Prostate gland (tissue), 2 donors: Measurements from ENCODE around the gene FUZ. TPM values are rescaled to one million over a fixed set of nuclear protein-coding genes. Genes with fewer than 3 reads are reported as not detected.

Source experiments
- DNase-seq: peaks from one replicate; pipeline ENCODE4 v3.0.0-alpha.2; 2019; ENCODE audit warnings: low spot score
- H3K27ac ChIP-seq, 2 donors: fragments of 200-600 bp; sonication (generic); 2 replicates each; pipeline ENCODE4 v1.5.1; 2017 to 2019
- H3K27me3 ChIP-seq: fragments of 200-600 bp; sonication (generic); replicated peaks from 2 replicates; pipeline ENCODE4 v1.5.1; 2019; ENCODE audit not compliant: insufficient read depth
- H3K36me3 ChIP-seq, 2 donors: fragments of 200-600 bp; sonication (generic); 1 replicate in 1 of 2; 2 replicates in 1 of 2; pipeline versions ENCODE4 v1.5.1 to v1.8.1; 2017 to 2019
- H3K4me1 ChIP-seq: fragments of 200-600 bp; sonication (generic); replicated peaks from 2 replicates; pipeline ENCODE4 v1.5.1; 2019
- H3K4me3 ChIP-seq, 2 donors: fragments of 200-600 bp; sonication (generic); 2 replicates each; pipeline ENCODE4 v1.5.1; 2017 to 2019
- H3K9me3 ChIP-seq: fragments of 200-600 bp; sonication (generic); 2 replicates; pipeline ENCODE4 v1.5.1; 2017
- POLR2A ChIP-seq: fragments of 450-650 bp; IDR thresholded peaks from one replicate; pipeline ENCODE4 v1.6.1; 2016; ENCODE audit warnings: antibody characterized with exemption, mild to moderate bottlenecking
- POLR2AphosphoS5 ChIP-seq: sonication (generic); formaldehyde crosslinking; IDR thresholded peaks from one replicate; pipeline ENCODE4 v1.6.1; 2017; ENCODE audit warnings: antibody characterized with exemption
- WGBS: methylation state at CpG from one replicate; pipeline ENCODE4 v1.1.5; 2018; 5-methylcytosine and 5-hydroxymethylcytosine counted together
- intact Hi-C: fragments of 100-400 bp; cut with DNase I; formaldehyde crosslinking; loops from one replicate; pipeline ENCODE4 v1.14.2; 2022
- total RNA-seq, 2 donors: library from RNA; depleted of rRNA; stranded (reverse); fragments of >200 nt; gene quantifications; one replicate each; pipeline ENCODE4 v1.1.0, GENCODE V29; 2016
- TF ChIP-seq, protein P1 (sequence below), 4 experiments: fragments of 200-600 bp in 2 of 4; fragments of 450-650 bp in 2 of 4; sonication (generic) in 2 of 4; IDR thresholded peaks; 1 replicate in 3 of 4; 2 replicates in 1 of 4; pipeline ENCODE4 v1.5.1; 2016 to 2019; ENCODE audit warnings: antibody characterized with exemption in 4 of 4, mild to moderate bottlenecking in 2 of 4, moderate library complexity in 2 of 4

Gene FUZ
- total RNA-seq, 2 donors from 2014 or later: 39.2 to 45.4 TPM

DNA sequence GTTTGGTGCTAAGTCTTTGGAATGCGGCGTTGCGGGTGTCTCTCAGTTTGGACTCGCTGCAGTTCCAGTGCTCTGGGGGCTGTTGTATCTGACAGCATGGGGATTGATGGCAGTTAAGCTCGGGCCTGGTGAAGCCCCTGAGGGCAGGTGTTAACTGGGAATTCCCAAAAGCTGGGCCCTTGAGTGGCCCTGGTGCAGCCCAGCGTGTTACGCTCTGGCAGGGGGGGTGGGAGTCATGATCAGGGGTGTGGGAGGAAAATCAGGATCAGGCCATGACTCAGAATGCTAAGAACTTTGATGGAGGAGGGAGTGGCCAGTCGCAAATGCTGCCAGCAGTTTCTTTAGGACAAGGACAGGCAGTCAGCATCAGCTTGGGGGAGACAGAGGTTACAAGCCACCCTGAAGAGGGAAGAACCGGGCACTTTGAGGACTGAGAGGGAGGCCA, 26.7 kb downstream of the FUZ start:
- H3K27ac ChIP-seq: no peak overlapping the region
- no peak for DNase-seq
- no peak overlapping the region for H3K4me3 ChIP-seq
- no peaks in the 10 kb centered on the region for H3K4me1 ChIP-seq
- intact Hi-C loops: no loop called here
- WGBS: 51% methylated on average over 9 of the region's 9 CpGs
- no peaks in the 10 kb centered on the region for H3K27me3 ChIP-seq
- peaks cover 0 to 6% of the 10 kb centered on the region in 2 donors for H3K36me3 ChIP-seq
- no peak for TF ChIP-seq POLR2A
- TF ChIP-seq, protein P1, sequence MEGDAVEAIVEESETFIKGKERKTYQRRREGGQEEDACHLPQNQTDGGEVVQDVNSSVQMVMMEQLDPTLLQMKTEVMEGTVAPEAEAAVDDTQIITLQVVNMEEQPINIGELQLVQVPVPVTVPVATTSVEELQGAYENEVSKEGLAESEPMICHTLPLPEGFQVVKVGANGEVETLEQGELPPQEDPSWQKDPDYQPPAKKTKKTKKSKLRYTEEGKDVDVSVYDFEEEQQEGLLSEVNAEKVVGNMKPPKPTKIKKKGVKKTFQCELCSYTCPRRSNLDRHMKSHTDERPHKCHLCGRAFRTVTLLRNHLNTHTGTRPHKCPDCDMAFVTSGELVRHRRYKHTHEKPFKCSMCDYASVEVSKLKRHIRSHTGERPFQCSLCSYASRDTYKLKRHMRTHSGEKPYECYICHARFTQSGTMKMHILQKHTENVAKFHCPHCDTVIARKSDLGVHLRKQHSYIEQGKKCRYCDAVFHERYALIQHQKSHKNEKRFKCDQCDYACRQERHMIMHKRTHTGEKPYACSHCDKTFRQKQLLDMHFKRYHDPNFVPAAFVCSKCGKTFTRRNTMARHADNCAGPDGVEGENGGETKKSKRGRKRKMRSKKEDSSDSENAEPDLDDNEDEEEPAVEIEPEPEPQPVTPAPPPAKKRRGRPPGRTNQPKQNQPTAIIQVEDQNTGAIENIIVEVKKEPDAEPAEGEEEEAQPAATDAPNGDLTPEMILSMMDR (IDR thresholded peaks at IDR 0.05): no peak
- TF ChIP-seq POLR2AphosphoS5: no peak
- H3K9me3 ChIP-seq: no peaks in the 10 kb centered on the region

DNA sequence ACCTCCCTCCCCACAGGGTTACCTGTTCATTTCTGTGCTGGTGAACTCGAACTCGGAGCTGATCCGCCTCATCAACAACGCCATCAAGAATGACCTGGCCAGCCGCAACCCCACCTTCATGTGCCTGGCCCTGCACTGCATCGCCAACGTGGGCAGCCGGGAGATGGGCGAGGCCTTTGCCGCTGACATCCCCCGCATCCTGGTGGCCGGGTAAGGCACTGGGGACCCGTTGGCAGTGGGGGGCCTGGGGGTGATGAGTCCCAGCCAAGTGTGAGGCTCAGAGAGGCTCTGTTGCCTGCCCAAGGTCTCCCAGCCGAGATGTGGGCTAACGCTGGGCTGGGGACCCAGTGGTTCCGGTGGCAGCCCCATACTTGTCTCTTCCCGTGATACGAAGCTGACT, 30.6 kb downstream of the FUZ start:
- Histone ChIP-seq H3K9me3 (no peaks in the 10 kb centered on the region), H3K27me3 (no peaks in the 10 kb centered on the region), H3K4me1 (no peaks in the 10 kb centered on the region), H3K4me3 (no peak overlapping the region), H3K27ac (no peak overlapping the region), H3K36me3 (peaks cover 0 to 6% of the 10 kb centered on the region in 2 donors)
- DNase-seq: no peak
- intact Hi-C loops: no loop called here
- no peak for TF ChIP-seq POLR2AphosphoS5
- TF ChIP-seq, protein P1 (IDR thresholded peaks at IDR 0.05): no peak
- TF ChIP-seq POLR2A: no peak
- 97% methylated on average over 18 of the region's 18 CpGs for WGBS

DNA sequence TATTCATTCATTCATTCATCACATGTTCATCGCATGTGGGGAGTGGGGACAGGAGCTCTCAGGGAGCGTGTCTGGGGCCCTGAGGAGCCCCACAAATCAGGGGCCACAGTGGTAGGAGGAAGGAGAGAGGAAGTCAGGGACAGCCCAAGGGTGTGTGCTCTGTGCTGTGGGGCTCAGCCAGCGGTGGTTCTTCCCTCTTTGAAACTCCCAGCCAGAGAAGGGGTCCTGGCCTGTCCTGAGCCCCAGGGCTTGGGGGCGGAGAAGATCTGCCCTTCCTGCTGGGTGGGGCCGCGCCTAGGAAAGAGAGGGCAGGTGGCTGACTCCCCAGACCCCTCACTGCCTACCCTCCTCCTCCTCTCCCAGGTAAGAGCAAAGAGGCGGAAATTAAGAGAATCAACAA, 31.7 kb downstream of the FUZ start:
- Histone ChIP-seq H3K27me3 (no peaks in the 10 kb centered on the region), H3K4me3 (no peak overlapping the region), H3K27ac (no peak overlapping the region), H3K36me3 (peaks cover 0 to 6% of the 10 kb centered on the region in 2 donors), H3K9me3 (no peaks in the 10 kb centered on the region), H3K4me1 (no peaks in the 10 kb centered on the region)
- intact Hi-C loops: no loop called here
- TF ChIP-seq POLR2AphosphoS5 (no peak), POLR2A (no peak)
- TF ChIP-seq, protein P1 (IDR thresholded peaks at IDR 0.05): no peak
- 90% methylated on average over 7 of the region's 7 CpGs for WGBS
- DNase-seq: no peak

DNA sequence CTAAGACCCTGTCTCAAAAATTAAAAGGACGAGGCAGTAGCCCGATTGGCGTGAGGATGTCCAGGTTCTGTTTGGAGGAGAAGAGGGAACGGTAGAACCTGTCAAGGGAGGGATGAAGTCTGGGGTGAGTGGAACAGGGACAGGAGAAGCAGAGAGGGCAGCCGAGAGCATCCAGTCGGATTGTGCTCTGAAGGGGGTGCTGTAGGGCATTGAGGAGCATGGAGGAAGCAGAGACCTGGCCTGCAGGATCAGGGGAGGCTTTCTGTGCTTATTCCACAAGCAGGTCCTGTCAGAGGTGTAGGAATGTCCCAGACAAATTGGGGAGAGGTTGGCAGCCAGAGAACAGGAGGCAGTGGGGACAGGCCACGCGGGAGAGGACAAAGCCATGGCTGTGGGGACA, 32.2 kb downstream of the FUZ start:
- Histone ChIP-seq H3K36me3 (peaks cover 0 to 6% of the 10 kb centered on the region in 2 donors), H3K9me3 (no peaks in the 10 kb centered on the region), H3K27ac (no peak overlapping the region), H3K4me3 (no peak overlapping the region), H3K4me1 (no peaks in the 10 kb centered on the region), H3K27me3 (no peaks in the 10 kb centered on the region)
- TF ChIP-seq, protein P1 (IDR thresholded peaks at IDR 0.05): no peak
- TF ChIP-seq POLR2A (no peak), POLR2AphosphoS5 (no peak)
- WGBS: 82% methylated on average over 8 of the region's 8 CpGs
- DNase-seq: no peak
- intact Hi-C loops: no loop called here

DNA sequence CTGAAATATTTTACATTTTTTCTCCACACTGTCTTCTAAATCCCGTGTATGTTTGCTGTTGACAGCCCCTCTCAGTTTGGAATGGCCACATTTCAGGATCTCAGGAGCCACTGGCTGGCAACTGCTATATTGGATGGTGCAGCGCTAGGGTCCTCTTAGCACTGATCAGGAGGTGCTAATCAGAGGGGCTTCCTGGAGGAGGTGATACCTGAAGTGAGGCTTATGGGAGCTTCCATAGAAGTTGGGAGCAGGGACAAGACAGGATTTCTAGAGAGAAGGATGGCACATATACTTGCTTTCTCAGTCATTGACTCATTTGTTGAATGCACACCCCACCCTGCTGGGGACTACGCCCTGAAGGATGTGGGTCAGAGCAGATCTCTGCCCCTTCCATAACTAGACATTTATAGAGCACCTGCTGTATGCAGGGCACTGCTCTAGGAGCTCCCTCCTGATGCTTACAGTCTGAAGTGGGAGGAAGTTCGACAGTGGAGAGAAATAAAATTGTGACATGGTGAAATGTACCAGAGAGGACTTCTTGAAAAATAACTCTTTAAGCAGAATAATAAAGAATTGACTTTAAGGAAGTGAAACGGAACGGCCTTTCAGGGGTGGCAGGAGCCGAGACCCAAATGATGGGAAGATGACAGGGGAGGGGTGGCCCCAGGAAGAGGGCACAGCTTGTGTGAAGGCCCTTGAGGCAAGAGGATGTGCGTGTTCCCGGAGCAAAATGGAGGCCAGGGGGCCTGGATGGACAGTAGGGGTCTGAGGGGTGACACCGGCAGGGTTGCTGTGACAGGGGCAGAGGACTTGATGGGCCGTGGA, 33.1 kb downstream of the FUZ start:
- H3K4me3 ChIP-seq: no peak overlapping the region
- H3K27ac ChIP-seq: no peak overlapping the region
- H3K4me1 ChIP-seq: no peaks in the 10 kb centered on the region
- WGBS: 80% methylated on average over 11 of the region's 11 CpGs
- H3K36me3 ChIP-seq: peaks cover 0 to 6% of the 10 kb centered on the region in 2 donors
- intact Hi-C loops: no loop called here
- no peak for TF ChIP-seq POLR2A
- TF ChIP-seq, protein P1 (IDR thresholded peaks at IDR 0.05): no peak
- no peak for TF ChIP-seq POLR2AphosphoS5
- no peaks in the 10 kb centered on the region for H3K9me3 ChIP-seq
- no peak for DNase-seq
- H3K27me3 ChIP-seq: no peaks in the 10 kb centered on the region
